ENCODE results near the gene WDR46. TPM values are rescaled to one million over a fixed set of nuclear protein-coding genes. Genes with fewer than 3 reads are reported as not detected.

Gene WDR46
- total RNA-seq, 1 experiment from 2014 or later = 90.6 TPM

DNA sequence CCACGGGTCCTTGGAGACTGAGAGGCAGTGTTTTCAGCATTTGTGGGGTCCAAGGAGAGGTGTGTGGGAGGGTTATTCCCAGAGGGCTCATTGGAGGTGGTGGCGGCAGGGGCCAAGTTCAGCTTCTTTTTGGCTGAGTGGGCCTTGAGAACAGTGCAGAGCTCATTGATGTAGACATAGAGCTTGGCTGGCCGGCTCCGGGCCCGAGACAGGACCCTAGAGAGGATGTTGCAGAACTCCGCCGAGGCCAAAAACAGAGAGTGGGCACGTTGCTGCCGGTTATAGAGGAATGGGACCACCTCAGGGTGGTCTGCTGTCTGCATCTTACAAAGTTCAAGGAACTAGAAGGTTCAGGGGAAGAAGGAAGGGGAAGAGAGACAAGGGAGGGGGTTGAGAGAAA is 32.2 kb upstream of the WDR46 start:
- H3K9me3 ChIP-seq (ENCODE audit: control insufficient read depth in 1 of 2, insufficient read depth in 1 of 2, low read depth in 1 of 2, low read length in 2 of 2) = no peaks in the 10 kb centered on the region
- peak overlapping the region; percentile 57; the same call in 1 of the 2 replicates for H3K27ac ChIP-seq (ENCODE audit: low read depth, low read length)
- POLR2A ChIA-PET = no interaction called here
- peak overlapping the region; percentile 100 for H3K4me2 ChIP-seq (ENCODE audit: low read length)
- no peak for ATAC-seq
- intact Hi-C loops (cut with micrococcal nuclease) = no loop called here
- peaks cover 22 to 29% of the 10 kb centered on the region in 2 experiments; a peak in 3 of 4 replicates for H3K36me3 ChIP-seq (ENCODE audit: control insufficient read depth in 1 of 2, insufficient read depth in 2 of 2, low read length in 2 of 2)
- no peak overlapping the region for H2AFZ ChIP-seq (ENCODE audit: low read depth, low read length, poor library complexity, severe bottlenecking)
- peak overlapping the region in 1 of 2 experiments; percentile 86; a peak in 2 of 4 replicates for H3K4me3 ChIP-seq (replicated peaks in 1 of 2; ENCODE audit: low read depth in 1 of 2, low read length in 2 of 2)
- CTCF ChIA-PET = no interaction called here
- peaks cover 41% of the 10 kb centered on the region for H3K79me2 ChIP-seq (ENCODE audit: insufficient read depth, low read length)
- H3K9ac ChIP-seq (ENCODE audit: low read length) = peak overlapping the region; percentile 94; the same call in 1 of the 2 replicates
- no TSS peak for BruUV-seq (replicated peaks)
- TF ChIP-seq CBX3 (IDR thresholded peaks at IDR 0.05; ENCODE audit: low read depth) = no peak
- TF ChIP-seq YY1 (IDR thresholded peaks at IDR 0.05; ENCODE audit: extremely low read depth, insufficient replicate concordance, low read depth, low read length) = no peak
- RAD21 ChIA-PET (ENCODE audit: low non-redundant PET in 1 of 2, low total read pairs in 2 of 2, uncharacterized antibody in 2 of 2, unreplicated experiment in 2 of 2) = no interaction called here
- H3K4me1 ChIP-seq (ENCODE audit: control insufficient read depth in 1 of 2, insufficient read depth in 2 of 2, low read length in 2 of 2) = peaks cover 30 to 60% of the 10 kb centered on the region in 2 experiments
- no peak for DNase-seq (ENCODE audit: low read depth, low spot score)
- no peaks in the 10 kb centered on the region for H4K20me1 ChIP-seq (ENCODE audit: insufficient read depth)
- no peaks in the 10 kb centered on the region for H3K9me2 ChIP-seq (ENCODE audit: insufficient read depth)
- H3K27me3 ChIP-seq (ENCODE audit: insufficient read depth, low read length) = no peaks in the 10 kb centered on the region

DNA sequence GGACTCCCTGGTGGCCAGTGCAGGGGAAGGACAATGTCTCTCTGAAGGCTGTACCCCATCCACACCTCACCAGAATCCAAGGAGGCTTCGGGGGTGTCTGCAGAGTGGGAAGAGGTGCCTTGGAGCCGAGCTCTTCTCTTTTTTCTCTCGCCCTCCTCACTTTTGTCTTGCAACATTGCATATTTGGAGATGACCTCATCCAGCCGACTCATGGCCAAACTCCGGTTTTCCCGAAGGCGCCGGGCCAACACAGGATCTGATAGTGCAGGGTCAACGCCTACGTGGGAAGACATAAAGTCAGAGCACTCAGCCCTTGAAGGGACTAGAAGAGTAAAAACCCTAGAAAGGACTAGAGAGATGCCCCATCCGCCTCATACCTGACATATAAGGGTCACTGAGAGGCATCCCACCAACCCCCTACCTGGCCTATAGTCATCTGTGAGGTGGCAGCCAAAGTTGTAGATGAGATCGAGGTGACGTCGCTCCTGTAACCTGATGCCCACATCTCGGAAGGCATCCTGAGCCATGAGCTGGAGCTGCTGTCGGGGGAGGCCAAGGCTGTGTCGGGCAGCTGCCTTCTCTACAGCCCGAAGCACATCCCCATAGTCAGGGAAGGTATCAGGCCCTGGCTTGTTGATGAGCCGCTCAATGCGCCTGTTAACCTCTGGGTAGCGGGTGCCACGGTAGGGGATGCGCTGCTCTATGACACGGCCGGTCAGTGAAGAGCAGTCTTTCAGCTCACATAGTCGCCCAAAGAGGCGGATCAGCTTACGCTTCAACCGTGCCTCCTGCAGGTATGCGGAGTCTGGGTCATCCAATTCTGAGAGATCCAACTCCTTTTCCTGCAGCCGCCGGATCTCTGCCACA is 31.5 kb upstream of the WDR46 start:
- H2AFZ ChIP-seq (ENCODE audit: low read depth, low read length, poor library complexity, severe bottlenecking) = no peak overlapping the region
- no peaks in the 10 kb centered on the region for H3K27me3 ChIP-seq (ENCODE audit: insufficient read depth, low read length)
- H3K27ac ChIP-seq (ENCODE audit: low read depth, low read length) = peak overlapping the region; percentile 11; the same call in 1 of the 2 replicates
- no peaks in the 10 kb centered on the region for H3K9me2 ChIP-seq (ENCODE audit: insufficient read depth)
- no TSS peak for BruUV-seq (replicated peaks)
- H3K79me2 ChIP-seq (ENCODE audit: insufficient read depth, low read length) = peaks cover 41% of the 10 kb centered on the region
- peaks cover 22 to 29% of the 10 kb centered on the region in 2 experiments; a peak in 3 of 4 replicates for H3K36me3 ChIP-seq (ENCODE audit: control insufficient read depth in 1 of 2, insufficient read depth in 2 of 2, low read length in 2 of 2)
- no peaks in the 10 kb centered on the region for H4K20me1 ChIP-seq (ENCODE audit: insufficient read depth)
- peak overlapping the region; percentile 100 for H3K4me2 ChIP-seq (ENCODE audit: low read length)
- DNase-seq (ENCODE audit: low read depth, low spot score) = no peak
- no peak overlapping the region for H3K4me3 ChIP-seq (replicated peaks in 1 of 2; ENCODE audit: low read depth in 1 of 2, low read length in 2 of 2)
- intact Hi-C loops (cut with micrococcal nuclease) = no loop called here
- RAD21 ChIA-PET (ENCODE audit: low non-redundant PET in 1 of 2, low total read pairs in 2 of 2, uncharacterized antibody in 2 of 2, unreplicated experiment in 2 of 2) = no interaction called here
- peak overlapping the region; percentile 27 for H3K9ac ChIP-seq (ENCODE audit: low read length)
- H3K4me1 ChIP-seq (ENCODE audit: control insufficient read depth in 1 of 2, insufficient read depth in 2 of 2, low read length in 2 of 2) = peaks cover 30 to 61% of the 10 kb centered on the region in 2 experiments
- POLR2A ChIA-PET = no interaction called here
- H3K9me3 ChIP-seq (ENCODE audit: control insufficient read depth in 1 of 2, insufficient read depth in 1 of 2, low read depth in 1 of 2, low read length in 2 of 2) = no peaks in the 10 kb centered on the region
- no peak for ATAC-seq
- CTCF ChIA-PET = no interaction called here
- TF ChIP-seq, protein P1, sequence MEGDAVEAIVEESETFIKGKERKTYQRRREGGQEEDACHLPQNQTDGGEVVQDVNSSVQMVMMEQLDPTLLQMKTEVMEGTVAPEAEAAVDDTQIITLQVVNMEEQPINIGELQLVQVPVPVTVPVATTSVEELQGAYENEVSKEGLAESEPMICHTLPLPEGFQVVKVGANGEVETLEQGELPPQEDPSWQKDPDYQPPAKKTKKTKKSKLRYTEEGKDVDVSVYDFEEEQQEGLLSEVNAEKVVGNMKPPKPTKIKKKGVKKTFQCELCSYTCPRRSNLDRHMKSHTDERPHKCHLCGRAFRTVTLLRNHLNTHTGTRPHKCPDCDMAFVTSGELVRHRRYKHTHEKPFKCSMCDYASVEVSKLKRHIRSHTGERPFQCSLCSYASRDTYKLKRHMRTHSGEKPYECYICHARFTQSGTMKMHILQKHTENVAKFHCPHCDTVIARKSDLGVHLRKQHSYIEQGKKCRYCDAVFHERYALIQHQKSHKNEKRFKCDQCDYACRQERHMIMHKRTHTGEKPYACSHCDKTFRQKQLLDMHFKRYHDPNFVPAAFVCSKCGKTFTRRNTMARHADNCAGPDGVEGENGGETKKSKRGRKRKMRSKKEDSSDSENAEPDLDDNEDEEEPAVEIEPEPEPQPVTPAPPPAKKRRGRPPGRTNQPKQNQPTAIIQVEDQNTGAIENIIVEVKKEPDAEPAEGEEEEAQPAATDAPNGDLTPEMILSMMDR (IDR thresholded peaks at IDR 0.05 in 2 of 3, conservative IDR thresholded peaks at IDR 0.05 in 1 of 3; ENCODE audit: borderline replicate concordance in 1 of 3, insufficient read depth in 1 of 3, low read depth in 2 of 3, low read length in 2 of 3) = no peak
- TF ChIP-seq, protein P2, sequence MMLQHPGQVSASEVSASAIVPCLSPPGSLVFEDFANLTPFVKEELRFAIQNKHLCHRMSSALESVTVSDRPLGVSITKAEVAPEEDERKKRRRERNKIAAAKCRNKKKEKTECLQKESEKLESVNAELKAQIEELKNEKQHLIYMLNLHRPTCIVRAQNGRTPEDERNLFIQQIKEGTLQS (IDR thresholded peaks at IDR 0.05) = no peak
- TF ChIP-seq FOSL1 (IDR thresholded peaks at IDR 0.05; ENCODE audit: low read depth) = no peak
- no peak for TF ChIP-seq TCF7L2 (IDR thresholded peaks at IDR 0.05; ENCODE audit: borderline replicate concordance, extremely low read depth, insufficient read depth, insufficient read length)
- TF ChIP-seq CEBPB (IDR thresholded peaks at IDR 0.05; ENCODE audit: low read depth) = no peak
- no peak for TF ChIP-seq POLR2AphosphoS5 (IDR thresholded peaks at IDR 0.05; ENCODE audit: low read depth, low read length)
- no peak for TF ChIP-seq RAD21 (IDR thresholded peaks at IDR 0.05; ENCODE audit: low read depth)
- TF ChIP-seq JUND (IDR thresholded peaks at IDR 0.05) = no peak
- TF ChIP-seq SP1 (IDR thresholded peaks at IDR 0.05; ENCODE audit: low read depth) = no peak
- no peak for TF ChIP-seq ZNF274 (IDR thresholded peaks at IDR 0.05; ENCODE audit: low read depth, low read length)
- no peak for TF ChIP-seq YY1 (IDR thresholded peaks at IDR 0.05; ENCODE audit: extremely low read depth, insufficient replicate concordance, low read depth, low read length)
- TF ChIP-seq ZFX (IDR thresholded peaks at IDR 0.05) = no peak
- TF ChIP-seq SIN3A (IDR thresholded peaks at IDR 0.05; ENCODE audit: low read depth) = no peak
- TF ChIP-seq, protein P3, sequence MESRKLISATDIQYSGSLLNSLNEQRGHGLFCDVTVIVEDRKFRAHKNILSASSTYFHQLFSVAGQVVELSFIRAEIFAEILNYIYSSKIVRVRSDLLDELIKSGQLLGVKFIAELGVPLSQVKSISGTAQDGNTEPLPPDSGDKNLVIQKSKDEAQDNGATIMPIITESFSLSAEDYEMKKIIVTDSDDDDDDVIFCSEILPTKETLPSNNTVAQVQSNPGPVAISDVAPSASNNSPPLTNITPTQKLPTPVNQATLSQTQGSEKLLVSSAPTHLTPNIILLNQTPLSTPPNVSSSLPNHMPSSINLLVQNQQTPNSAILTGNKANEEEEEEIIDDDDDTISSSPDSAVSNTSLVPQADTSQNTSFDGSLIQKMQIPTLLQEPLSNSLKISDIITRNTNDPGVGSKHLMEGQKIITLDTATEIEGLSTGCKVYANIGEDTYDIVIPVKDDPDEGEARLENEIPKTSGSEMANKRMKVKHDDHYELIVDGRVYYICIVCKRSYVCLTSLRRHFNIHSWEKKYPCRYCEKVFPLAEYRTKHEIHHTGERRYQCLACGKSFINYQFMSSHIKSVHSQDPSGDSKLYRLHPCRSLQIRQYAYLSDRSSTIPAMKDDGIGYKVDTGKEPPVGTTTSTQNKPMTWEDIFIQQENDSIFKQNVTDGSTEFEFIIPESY (IDR thresholded peaks at IDR 0.05; ENCODE audit: extremely low read depth, insufficient replicate concordance, low read length) = no peak
- TF ChIP-seq POLR2A (IDR thresholded peaks at IDR 0.05; ENCODE audit: borderline replicate concordance, extremely low read depth, insufficient read depth, insufficient read length) = no peak

All from HCT116 (cell line).